T47D (cell line): ENCODE measurements around the gene TRPC3.

Experiments used
- DNase-seq, 2 experiments: peaks; one replicate each; pipeline versions ENCODE4 v3.0.0 to v3.0.0-alpha.2; 2011 to 2012; ENCODE audit warnings: low read depth in 1 of 2, low spot score in 1 of 2
- JUND ChIP-seq: IDR thresholded peaks from 2 replicates; pipeline ENCODE4 v1.6.1; 2012; ENCODE audit warnings: low read depth
- in situ Hi-C: cut with HindIII; loops from 2 replicates; pipeline ENCODE4 v1.10.0; 2016; ENCODE audit warnings: low sequenced_read_pairs, low pct_unique_long_range_greater_than_20kb

TRPC3 gene

GRCh38 chr4:121838136-121838535 lies 113.7 kb downstream of the TRPC3 start:
- no peak for TF ChIP-seq JUND
- DNase-seq = no peak
- in situ Hi-C loops = no loop called here

- no peak for DNase-seq
- in situ Hi-C loops = no loop called here
- no peak for TF ChIP-seq JUND
These were observed 122.3 kb downstream of the TRPC3 start for GRCh38 chr4:121829511-121829910.
